ENCODE measurements around the gene SLC26A9.

DNA sequence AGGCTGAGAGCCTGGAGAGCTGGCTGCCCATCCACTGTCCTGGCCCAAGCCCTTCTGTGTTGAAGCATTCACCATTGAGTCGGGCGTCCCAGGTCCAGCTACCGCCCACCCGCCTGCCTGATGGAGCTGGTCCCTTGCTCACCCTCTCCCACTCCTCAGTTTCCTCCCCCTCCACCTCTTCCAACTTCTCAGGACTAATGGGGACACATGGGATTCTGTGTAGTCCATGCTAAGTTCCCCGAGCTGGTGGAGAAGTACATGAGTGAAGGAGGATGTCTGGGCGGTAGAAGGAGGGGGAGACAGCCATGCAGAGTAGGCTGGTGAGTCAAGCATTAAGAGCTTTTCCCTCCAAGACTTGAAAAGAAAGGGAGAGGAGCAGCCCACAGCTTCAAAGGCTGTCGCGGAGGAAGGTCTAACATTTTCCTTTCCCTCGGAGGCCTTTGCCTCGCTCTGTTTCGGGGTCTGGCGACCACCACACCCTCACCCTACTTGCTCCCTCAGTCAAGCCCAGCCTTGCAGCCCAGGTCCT, 561 bp downstream of the SLC26A9 start:
- TF ChIP-seq, protein P1, sequence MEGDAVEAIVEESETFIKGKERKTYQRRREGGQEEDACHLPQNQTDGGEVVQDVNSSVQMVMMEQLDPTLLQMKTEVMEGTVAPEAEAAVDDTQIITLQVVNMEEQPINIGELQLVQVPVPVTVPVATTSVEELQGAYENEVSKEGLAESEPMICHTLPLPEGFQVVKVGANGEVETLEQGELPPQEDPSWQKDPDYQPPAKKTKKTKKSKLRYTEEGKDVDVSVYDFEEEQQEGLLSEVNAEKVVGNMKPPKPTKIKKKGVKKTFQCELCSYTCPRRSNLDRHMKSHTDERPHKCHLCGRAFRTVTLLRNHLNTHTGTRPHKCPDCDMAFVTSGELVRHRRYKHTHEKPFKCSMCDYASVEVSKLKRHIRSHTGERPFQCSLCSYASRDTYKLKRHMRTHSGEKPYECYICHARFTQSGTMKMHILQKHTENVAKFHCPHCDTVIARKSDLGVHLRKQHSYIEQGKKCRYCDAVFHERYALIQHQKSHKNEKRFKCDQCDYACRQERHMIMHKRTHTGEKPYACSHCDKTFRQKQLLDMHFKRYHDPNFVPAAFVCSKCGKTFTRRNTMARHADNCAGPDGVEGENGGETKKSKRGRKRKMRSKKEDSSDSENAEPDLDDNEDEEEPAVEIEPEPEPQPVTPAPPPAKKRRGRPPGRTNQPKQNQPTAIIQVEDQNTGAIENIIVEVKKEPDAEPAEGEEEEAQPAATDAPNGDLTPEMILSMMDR (IDR thresholded peaks at IDR 0.05): no peak
- TF ChIP-seq EZH2 (IDR thresholded peaks at IDR 0.05): no peak
- TF ChIP-seq EZH2phosphoT487 (IDR thresholded peaks at IDR 0.05): no peak
